GM18867 (cell line): ENCODE results near the gene FLT1.

Source experiments
- ATAC-seq: cut with Tn5 transposase; IDR thresholded peaks from one replicate; pipeline ENCODE4 v1.9.1; 2021; ENCODE audit warnings: mild to moderate bottlenecking, moderate library complexity; ENCODE audit not compliant: unreplicated experiment

The FLT1 gene

DNA sequence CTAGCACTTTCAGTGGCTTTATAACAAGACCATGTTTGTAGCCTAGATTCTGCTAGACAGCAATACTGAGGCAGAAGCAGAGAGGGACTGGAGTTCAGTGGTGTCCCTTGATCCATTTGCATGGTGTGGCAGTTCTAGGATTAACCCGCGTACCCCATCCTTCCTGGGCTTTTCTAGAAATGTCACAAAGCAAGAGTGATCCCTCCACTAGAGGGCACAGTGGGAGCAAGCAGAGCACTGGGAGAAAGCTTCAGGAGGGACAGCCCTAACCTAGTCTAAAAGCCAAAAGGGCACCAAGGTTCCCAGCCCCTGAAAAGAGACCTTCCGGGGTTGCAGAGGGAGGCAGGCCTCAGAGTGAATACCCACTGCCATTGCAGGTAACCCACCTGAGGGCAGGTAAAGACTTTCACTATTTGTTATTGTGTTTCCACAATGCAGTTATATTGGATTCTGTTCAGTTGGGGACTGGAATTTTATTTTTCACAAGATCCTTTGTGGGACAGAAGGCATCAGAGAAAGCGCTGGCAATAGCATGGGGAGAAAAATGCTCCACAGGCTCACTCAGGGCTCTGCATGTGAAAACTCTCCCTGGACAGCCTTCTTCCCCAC lies 170.6 kb downstream of the FLT1 start:
- peak; percentile 60 for ATAC-seq

DNA sequence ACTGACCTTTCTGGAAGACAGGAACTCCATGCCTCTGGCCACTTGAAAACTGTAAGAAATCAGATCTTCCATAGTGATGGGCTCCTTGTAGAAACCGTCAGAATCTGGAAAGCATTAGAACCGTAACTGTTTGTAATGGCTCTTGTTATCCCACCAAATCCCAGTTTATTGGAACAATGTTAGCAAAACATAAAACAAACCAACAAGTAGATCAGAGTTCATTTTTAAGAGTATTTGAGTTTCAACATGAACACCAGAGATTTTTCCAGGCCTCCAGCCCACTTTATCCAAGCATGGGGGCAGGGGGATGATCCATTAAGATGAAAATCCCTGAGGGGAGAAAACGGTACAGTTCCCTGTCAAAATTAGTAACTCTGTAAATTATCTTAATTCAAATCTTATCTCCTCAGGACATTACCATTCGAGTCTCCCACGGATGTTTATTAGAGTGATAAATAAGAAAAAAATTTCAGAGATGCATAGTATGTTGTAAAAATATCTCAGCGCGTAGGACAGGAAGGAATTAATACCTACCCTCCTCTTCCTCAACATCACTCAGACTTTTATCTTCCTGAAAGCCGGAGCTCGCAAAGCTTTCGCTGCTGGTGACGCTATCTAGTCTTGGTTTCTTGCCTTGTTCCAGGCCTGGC lies 172.5 kb downstream of the FLT1 start:
- ATAC-seq: no peak

DNA sequence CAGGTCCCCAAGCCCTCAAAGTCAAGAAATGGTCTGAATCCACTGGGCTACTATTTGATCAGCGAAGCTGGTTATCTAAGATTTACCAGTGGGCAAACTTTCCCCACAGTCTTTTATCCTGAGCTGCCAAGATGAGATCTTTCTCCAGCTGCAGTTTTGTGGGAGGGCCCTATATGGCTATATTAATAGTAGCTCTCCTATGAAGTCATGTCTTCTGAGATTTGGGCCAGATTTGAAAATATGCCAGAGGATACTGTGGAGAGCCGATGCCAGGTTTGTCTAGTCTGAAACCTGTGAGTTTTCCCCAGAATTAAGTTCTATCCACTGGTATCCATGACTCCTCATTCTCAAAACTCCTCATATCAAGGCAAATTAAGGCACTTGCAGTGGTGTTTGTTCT lies 173.2 kb downstream of the FLT1 start:
- no peak for ATAC-seq

DNA sequence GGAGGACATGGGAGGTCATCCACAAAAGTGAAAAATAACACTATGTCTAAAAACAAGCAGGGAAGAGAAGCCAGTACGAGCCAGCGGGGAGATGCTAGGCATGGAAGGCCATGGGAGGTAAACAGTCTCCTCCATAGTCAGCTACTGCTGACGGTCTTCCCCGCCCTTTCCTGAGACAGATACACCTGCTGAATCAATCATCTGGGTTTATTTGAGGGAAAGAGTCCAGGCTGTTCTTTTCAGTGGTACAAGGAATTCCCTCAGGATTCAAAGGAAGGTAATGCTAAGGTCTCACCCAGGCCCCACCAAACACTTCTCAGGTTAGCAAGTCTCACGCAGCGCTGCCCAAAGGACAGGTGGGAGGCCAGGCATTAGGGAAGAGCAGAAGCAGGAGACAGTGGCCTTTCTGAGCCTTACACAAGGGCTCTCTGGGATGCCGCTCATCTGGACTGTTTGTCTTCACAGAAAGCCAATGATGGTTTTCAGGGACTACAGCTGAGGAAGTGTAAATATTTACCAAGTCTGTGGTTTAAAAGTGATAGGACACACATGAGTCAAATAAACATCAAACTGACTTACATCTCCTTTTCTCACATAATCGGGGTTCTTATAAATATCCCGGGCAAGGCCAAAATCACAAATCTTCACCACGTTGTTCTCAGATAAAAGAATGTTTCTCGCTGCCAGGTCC lies 173.9 kb downstream of the FLT1 start:
- ATAC-seq: no peak

DNA sequence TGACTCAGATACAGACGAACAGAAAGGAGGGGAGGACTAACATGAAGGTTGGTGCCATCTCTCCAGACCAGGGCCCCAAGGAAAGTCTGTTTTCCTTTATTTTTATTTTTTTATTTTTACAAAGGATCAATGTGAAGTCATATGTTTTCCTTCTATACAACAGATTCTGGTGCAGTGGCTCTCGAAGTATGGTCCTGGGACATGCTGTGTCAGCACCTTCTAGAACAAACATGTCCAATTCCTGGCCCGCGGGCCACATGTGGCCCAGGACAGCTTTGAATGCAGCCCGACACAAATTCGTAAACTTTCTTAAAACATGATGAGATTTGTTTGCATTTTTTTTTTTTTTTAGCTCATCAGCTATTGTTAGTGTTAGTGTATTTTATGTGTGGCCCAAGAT lies 174.7 kb downstream of the FLT1 start:
- no peak for ATAC-seq

DNA sequence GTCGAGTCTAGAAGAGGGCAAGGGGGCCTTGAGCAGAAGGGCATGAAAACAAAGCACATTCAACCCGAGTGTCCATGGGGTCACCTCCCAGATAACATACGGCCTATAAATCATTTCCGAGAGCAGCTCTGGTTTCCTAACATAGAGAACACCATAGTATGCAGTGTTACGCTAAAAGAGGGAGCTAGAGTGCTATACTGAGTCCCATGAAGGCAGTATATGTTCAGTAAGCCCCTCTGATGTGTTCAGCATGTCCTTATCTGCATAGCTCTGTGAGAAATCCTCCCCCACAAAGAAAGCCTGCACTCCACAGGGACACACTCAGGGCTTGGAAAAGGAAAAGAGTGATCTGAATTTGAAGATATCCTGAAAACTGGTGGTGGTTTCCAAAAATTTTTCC lies 175.4 kb downstream of the FLT1 start:
- ATAC-seq: no peak

DNA sequence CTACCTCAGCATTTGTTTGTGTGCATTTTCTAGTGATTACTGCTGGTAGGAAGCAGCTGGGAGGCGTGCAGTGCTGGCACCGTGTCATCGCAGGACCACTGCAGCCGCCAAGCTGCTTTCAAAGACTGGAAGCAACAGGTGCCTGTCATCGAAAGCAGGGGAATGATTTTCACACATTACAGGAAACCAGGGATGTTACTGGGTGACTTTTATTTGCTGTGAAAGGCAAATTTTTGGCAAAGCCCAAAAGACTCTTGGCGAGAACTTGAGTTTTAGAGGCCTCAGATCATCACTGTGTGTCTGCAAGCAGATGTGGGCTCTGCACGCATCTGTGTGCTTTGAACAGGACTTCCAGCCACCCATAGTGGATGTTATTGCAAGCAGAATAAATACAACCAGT lies 176.4 kb downstream of the FLT1 start:
- no peak for ATAC-seq

DNA sequence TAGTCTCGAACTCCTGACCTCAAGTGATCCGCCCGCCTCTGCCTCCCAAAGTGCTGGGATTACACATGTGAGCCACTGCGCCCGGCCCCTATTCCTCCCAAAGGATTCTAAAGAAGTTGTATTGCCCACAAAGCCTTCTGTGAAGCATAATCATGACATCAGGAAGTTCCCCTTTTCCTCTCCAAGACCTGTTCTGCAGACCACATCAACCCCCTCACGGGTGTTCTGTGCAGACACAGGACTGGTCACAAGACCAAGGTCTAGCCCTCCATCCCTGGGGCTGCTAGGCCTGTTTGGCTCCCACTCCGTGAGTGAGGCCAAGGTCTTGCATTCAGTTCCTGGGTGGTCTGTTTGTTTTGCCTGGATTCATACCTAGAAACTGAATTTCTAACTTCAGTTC lies 178.1 kb downstream of the FLT1 start:
- no peak for ATAC-seq

GRCh38 chr13:28316129-28316528 lies 178.8 kb downstream of the FLT1 start:
- no peak for ATAC-seq

DNA sequence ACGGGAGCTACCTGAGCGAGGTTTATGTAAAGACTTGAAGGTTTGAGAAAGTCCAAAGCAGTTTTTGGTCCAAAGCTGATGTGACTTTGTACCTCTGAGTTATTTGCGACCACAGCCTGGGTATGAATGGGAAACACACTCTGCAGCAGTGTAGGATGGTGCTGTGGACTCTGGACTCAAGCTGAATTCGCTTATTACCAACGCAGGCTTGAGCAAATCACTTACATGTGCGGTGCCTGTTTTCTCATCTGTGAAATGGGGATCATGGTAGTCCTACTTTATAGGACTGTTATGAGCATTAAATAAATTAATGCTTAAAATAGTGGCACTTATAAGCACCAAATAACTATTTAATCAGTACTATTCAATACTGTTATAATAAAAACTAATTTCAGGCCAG lies 180.0 kb downstream of the FLT1 start:
- no peak for ATAC-seq

GRCh38 chr13:28313579-28313978 lies 181.3 kb downstream of the FLT1 start:
- no peak for ATAC-seq

- ATAC-seq: no peak
These were observed 188.6 kb downstream of the FLT1 start for GRCh38 chr13:28306325-28306724.

GRCh38 chr13:28301839-28302238 lies 193.1 kb downstream of the FLT1 start:
- ATAC-seq: no peak

DNA sequence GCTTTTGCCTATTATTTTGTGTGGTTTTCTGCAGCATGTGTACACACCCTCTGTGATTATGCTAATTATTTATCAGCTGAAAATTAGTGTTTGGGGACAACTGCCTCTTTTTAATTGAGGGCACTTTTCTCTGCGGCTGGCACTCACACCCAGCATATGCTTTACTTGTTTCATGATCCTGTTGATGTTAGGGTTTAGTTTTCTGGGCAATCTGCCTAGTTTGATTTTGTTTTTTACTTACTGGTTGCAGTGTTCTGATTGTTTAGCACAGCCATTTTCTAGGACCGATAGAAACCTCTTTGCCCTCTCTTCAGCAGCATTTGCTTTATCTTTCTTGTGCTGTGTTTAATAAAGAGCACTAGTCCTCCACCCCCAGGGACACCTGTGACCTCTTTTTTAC lies 195.0 kb downstream of the FLT1 start:
- ATAC-seq: no peak

GRCh38 chr13:28297341-28297740 lies 197.6 kb downstream of the FLT1 start:
- ATAC-seq: no peak

- no peak for ATAC-seq
These were observed 208.7 kb downstream of the FLT1 start for GRCh38 chr13:28286263-28286662.

- ATAC-seq: no peak
These were observed 211.3 kb downstream of the FLT1 start for GRCh38 chr13:28283600-28283999.

GRCh38 chr13:28282451-28282850 lies 212.5 kb downstream of the FLT1 start:
- ATAC-seq: no peak

GRCh38 chr13:28273919-28274318 lies 221.0 kb downstream of the FLT1 start:
- ATAC-seq: no peak

DNA sequence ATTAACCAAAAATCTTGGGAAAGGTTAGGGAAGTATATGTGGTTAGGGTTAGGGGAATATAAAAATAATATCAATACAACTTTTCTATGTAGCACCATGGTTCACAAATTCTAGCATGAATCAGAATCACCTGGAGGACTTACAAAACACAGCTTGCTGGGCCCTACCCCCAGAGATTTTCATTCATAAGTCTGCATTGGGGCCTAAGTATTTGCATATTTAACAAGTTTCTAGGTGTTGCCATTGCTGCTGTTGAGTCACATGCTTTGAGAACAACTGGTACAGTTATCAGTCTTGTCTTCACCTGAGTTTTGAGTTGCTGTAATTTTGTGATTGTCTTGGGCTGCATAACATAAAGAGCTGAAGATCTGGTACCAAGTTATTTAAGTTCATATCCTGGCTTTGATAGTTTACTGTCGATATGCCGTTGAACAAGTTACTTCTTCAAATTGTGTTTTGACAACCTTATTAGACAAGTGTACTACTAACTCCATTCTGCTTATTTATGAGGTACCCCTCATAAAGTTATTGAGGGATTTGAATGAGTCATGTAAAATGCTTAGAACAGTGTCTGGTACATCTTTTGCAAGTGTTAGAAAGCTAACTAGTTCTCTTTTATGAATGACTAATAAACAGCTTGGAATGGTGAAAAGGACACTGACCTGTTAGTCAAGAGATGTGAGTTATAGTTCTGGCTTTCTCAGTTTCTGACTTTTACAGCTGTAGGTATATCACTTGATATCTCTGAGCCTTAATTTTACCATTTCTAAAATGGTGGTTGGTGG lies 223.7 kb downstream of the FLT1 start:
- ATAC-seq: no peak

GRCh38 chr13:28268800-28269223 lies 226.1 kb downstream of the FLT1 start:
- ATAC-seq: peak; percentile 98

DNA sequence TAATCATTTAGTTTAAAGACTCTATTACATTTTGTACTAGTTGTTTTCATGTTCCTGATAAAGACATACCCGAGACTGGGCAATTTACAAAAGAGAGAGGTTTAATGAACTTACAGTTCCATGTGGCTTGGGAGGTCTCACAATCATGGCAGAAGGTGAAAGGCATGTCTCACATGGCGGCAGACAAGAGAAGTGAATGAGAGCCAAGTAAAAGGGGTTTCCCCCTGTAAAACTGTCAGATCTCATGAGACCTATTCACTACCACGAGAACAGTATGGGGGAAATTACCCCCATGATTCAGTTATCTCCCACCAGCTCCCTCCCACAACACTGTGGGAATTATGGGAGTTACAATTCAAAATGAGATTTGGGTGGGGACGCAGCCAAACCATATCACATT lies 227.4 kb downstream of the FLT1 start:
- no peak for ATAC-seq
